ENCODE data around the gene IGF2R. TPM values are rescaled to one million over a fixed set of nuclear protein-coding genes. Genes with fewer than 3 reads are reported as not detected.
A peak's percentile ranks its signal among the peaks of the same experiment; 100 is the strongest.
"Not testable (repeated sequence)": the region's sequence is repeated elsewhere in the genome, so short reads cannot be mapped to it uniquely, and the experiment has no call there.

IGF2R gene, protein sequence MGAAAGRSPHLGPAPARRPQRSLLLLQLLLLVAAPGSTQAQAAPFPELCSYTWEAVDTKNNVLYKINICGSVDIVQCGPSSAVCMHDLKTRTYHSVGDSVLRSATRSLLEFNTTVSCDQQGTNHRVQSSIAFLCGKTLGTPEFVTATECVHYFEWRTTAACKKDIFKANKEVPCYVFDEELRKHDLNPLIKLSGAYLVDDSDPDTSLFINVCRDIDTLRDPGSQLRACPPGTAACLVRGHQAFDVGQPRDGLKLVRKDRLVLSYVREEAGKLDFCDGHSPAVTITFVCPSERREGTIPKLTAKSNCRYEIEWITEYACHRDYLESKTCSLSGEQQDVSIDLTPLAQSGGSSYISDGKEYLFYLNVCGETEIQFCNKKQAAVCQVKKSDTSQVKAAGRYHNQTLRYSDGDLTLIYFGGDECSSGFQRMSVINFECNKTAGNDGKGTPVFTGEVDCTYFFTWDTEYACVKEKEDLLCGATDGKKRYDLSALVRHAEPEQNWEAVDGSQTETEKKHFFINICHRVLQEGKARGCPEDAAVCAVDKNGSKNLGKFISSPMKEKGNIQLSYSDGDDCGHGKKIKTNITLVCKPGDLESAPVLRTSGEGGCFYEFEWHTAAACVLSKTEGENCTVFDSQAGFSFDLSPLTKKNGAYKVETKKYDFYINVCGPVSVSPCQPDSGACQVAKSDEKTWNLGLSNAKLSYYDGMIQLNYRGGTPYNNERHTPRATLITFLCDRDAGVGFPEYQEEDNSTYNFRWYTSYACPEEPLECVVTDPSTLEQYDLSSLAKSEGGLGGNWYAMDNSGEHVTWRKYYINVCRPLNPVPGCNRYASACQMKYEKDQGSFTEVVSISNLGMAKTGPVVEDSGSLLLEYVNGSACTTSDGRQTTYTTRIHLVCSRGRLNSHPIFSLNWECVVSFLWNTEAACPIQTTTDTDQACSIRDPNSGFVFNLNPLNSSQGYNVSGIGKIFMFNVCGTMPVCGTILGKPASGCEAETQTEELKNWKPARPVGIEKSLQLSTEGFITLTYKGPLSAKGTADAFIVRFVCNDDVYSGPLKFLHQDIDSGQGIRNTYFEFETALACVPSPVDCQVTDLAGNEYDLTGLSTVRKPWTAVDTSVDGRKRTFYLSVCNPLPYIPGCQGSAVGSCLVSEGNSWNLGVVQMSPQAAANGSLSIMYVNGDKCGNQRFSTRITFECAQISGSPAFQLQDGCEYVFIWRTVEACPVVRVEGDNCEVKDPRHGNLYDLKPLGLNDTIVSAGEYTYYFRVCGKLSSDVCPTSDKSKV (N-terminal part only)
- 109 and 112 TPM in 2 replicates for total RNA-seq (2014; rRNA removed; shearing (Covaris generic))

DNA sequence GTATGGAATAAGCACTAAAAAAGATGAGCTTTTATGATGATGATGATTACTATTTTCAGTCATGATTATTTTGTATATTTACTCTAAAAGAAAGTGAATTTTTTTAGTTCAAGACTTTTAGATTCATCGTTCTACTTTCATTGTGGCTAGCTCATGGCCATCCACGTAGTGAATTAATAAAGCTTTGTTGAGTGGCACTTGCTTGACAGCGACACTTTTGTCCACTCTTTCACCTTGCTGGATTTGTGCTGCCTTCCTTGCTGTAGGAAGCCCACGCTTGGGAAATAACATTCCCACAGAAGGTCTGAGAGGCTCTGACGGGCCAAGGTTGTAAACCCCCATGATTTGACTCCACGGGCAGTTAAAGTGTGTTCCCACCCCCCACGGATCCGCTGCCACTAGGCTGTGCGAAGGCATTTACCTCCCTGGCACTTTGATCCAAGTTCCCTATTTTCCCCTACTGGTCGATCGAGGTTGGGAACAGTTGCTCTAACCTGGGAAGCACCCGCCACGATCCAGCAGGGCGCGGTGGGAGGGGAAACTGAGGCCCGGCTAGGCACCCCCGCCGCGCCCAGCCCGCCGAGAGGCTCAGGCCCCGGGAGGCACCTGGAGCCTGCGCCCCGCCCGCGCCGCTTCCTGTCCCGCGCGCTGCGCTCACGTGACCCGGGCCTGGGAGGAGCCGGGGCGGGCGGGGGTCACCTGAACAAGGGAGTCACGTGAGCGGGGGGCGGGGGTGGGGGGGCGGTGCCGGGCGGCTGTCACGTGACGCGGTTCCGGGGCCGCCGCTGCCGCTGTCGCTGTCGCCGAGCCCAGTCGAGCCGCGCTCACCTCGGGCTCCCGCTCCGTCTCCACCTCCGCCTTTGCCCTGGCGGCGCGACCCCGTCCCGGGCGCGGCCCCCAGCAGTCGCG, at the start of gene IGF2R:
TSS of gene IGF2R (plus strand) at position 788 of the 909 bp plus-strand sequence. CDS start 165 bp downstream, outside the sequence.
- no peaks in the 10 kb centered on the region for H3K27me3 ChIP-seq
- peak within 1 kb of the TSS; percentile 85 for H3K27ac ChIP-seq
- no peaks in the 10 kb centered on the region for H3K9me3 ChIP-seq (replicated peaks)
- H3K4me3 ChIP-seq: peak within 1 kb of the TSS; percentile 96
- H3K36me3 ChIP-seq: peaks cover 2% of the 10 kb centered on the region; the same call in 1 of the 2 replicates
- H3K4me1 ChIP-seq: peaks cover 20% of the 10 kb centered on the region
- DNase-seq: peak; percentile 98

GRCh38 chr6:159919800-159920199, 49.1 kb upstream of the IGF2R start:
- no peaks in the 10 kb centered on the region for H3K27me3 ChIP-seq
- H3K9me3 ChIP-seq (replicated peaks): peaks cover 5% of the 10 kb centered on the region; the same call in 1 of the 2 replicates
- no peaks in the 10 kb centered on the region for H3K4me1 ChIP-seq
- no peak overlapping the region for H3K4me3 ChIP-seq
- H3K27ac ChIP-seq: no peak overlapping the region
- no peaks in the 10 kb centered on the region for H3K36me3 ChIP-seq
- DNase-seq: no peak

GRCh38 chr6:159924150-159924549, 44.7 kb upstream of the IGF2R start:
- H3K4me1 ChIP-seq; H3K9me3 ChIP-seq (replicated peaks); H3K36me3 ChIP-seq; DNase-seq; H3K4me3 ChIP-seq; H3K27me3 ChIP-seq; H3K27ac ChIP-seq: not testable (repeated sequence)

DNA sequence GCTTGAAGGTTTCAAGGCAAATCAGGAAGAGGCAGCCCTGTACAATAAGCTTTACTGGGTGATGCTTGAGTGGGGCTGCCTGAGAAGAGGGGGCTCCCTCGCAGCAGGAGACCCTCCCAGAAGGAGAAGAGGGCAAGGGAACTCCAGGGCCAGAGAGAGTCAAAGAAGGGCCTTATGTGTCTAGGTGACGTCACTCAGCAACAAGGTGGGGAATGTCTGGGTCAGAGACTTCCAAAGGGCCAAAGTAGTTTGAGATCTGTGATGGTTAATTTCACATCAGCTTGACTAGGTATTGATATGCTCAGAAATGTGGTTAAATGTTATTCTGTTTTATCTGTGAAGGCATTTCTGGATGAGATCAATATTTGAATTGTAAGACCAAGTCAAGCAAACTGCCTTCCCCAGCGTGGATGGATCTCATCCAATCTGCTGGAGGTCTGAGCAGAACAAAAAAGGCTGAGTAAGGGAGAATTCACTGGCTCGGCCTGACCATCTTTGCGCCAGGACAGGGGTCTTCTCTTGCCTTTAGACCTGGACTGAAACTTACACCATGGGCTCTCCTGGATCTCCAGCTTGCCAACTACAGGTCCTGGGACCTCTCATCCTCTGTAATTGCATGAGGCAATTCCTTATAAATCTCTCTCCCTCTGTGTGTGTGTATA, 42.2 kb upstream of the IGF2R start:
- Histone ChIP-seq H3K36me3 (no peaks in the 10 kb centered on the region), H3K4me3 (no peak overlapping the region), H3K27me3 (no peaks in the 10 kb centered on the region), H3K4me1 (no peaks in the 10 kb centered on the region; the same call in 1 of the 2 replicates), H3K27ac (no peak overlapping the region), H3K9me3 (replicated peaks) (peaks cover 5% of the 10 kb centered on the region; the same call in 1 of the 2 replicates)
- DNase-seq: no peak

DNA sequence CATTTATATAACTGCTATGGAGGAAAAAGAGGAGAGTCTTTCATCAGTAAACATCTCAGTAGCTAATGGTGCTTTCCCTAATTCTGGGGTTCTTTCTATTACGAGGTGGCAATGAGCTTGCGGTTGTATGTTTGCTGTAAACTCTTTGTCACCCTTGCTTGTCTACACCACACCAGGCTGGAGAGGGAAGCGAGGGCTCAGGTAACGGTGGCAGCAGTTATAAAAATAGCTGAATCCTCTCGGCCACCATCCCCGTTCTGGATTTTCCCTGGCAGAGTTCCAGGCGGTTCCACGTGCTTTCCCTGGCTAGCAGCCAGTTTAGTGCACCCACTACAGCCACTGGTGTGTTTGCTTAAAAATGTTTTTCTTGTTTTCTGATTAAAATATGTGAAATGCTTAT, 39.1 kb upstream of the IGF2R start:
- H3K27me3 ChIP-seq: no peaks in the 10 kb centered on the region

DNA sequence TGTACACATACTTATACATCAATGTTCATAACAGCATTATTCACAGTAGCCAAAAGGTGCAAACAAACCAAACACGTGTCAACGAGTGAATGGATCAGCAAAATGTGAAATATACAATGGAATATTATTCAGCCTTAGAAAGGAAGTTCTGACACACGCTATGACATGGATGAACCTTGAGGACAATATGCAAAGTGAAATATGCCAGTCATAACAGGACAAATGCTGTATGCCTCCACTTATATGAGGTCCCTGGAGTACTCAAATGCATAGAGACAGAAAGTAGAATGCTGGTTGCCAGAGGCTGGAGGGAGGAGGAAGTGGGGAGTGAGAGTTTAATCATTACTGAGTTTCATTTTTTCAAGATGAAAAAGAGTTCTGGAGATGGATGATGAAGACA, 37.8 kb upstream of the IGF2R start:
- DNase-seq: no peak
- H3K4me3 ChIP-seq: no peak overlapping the region
- H3K9me3 ChIP-seq (replicated peaks): peaks cover 3% of the 10 kb centered on the region; the same call in 1 of the 2 replicates
- H3K27me3 ChIP-seq: no peaks in the 10 kb centered on the region
- H3K27ac ChIP-seq: no peak overlapping the region
- no peaks in the 10 kb centered on the region; the same call in 1 of the 2 replicates for H3K4me1 ChIP-seq
- no peaks in the 10 kb centered on the region for H3K36me3 ChIP-seq

More for the DNA sequence above, 39.1 kb upstream of the IGF2R start:
- Histone ChIP-seq H3K4me1 (no peaks in the 10 kb centered on the region; the same call in 1 of the 2 replicates), H3K9me3 (replicated peaks) (no peaks in the 10 kb centered on the region), H3K36me3 (no peaks in the 10 kb centered on the region), H3K27ac (no peak overlapping the region), H3K4me3 (no peak overlapping the region)
- DNase-seq: peak; percentile 57 to 78

DNA sequence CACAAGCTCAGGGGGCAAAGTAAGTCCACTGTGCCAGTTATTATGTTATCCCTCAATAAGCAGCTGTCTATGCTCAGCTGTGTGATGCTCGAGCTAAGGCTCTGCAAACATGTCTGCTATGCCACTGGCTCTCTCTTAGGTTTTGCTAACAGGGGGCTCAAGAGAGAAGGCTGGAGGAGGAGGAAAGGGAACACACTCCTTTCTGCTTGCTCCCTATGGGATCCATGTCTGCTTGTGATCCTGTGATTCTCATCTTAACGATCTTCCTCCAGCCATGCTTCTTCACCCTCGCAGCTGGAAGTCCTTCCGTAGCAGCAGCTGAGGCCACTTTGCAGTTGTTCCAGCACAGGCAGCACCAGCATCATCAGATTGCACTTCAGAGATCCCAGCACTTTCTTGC, 37.0 kb upstream of the IGF2R start:
- Histone ChIP-seq H3K27me3 (no peaks in the 10 kb centered on the region), H3K27ac (no peak overlapping the region), H3K4me1 (no peaks in the 10 kb centered on the region; the same call in 1 of the 2 replicates), H3K4me3 (peak overlapping the region; percentile 4), H3K36me3 (no peaks in the 10 kb centered on the region), H3K9me3 (replicated peaks) (peaks cover 3% of the 10 kb centered on the region; the same call in 1 of the 2 replicates)
- DNase-seq: peak in 1 of 2 experiments; percentile 50

DNA sequence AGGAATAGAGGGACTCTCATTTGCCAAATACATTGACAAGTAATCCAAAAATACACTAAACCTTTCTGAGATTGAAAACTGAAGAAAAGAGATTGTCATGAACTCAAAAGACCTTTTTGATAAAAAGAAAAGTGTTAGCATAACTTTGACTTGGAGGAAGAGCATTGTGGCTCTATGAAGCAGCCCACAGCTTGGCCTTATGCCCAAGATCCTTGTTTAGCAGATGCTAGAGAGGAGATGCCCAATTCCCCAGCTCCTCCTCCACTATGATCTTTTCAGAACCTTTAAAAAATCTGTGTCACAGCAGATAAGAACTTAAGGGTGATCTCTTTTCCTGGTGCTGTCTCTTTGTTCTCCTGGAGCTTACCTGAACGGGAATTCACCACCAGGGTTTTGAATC, 35.8 kb upstream of the IGF2R start:
- Histone ChIP-seq H3K36me3 (no peaks in the 10 kb centered on the region), H3K27me3 (no peaks in the 10 kb centered on the region), H3K4me1 (no peaks in the 10 kb centered on the region; the same call in 1 of the 2 replicates), H3K27ac (no peak overlapping the region), H3K9me3 (replicated peaks) (peaks cover 3% of the 10 kb centered on the region; the same call in 1 of the 2 replicates), H3K4me3 (no peak overlapping the region)
- DNase-seq: no peak

GRCh38 chr6:159934181-159934580, 34.7 kb upstream of the IGF2R start:
- DNase-seq: no peak
- no peak overlapping the region for H3K4me3 ChIP-seq
- H3K9me3 ChIP-seq (replicated peaks): peaks cover 3% of the 10 kb centered on the region; the same call in 1 of the 2 replicates
- H3K36me3 ChIP-seq: no peaks in the 10 kb centered on the region
- no peaks in the 10 kb centered on the region; the same call in 1 of the 2 replicates for H3K4me1 ChIP-seq
- H3K27me3 ChIP-seq: no peaks in the 10 kb centered on the region
- no peak overlapping the region for H3K27ac ChIP-seq

DNA sequence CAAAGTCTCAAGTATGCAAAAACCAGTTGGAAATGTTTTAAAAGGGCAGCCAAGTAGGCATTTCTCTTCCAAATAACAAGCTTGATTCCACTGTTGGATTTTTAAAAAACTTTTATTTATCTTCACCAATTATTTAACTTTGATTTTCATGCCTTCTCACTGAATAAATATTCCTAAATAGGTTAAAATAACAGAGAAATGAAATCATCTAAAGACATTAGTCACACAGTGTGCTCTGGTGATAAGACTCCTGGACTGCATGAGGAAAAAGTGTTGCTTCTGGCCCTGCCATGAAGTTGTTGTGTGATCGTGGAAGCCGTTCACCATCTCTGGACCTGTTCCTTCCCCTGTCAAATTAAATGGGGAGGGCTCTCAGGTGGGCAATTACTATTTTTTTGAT, 33.8 kb upstream of the IGF2R start:
- Histone ChIP-seq H3K4me3 (no peak overlapping the region), H3K27me3 (no peaks in the 10 kb centered on the region), H3K36me3 (no peaks in the 10 kb centered on the region), H3K4me1 (no peaks in the 10 kb centered on the region; the same call in 1 of the 2 replicates), H3K9me3 (replicated peaks) (peaks cover 3% of the 10 kb centered on the region; the same call in 1 of the 2 replicates), H3K27ac (no peak overlapping the region)
- no peak for DNase-seq

GRCh38 chr6:159935633-159936032, 33.2 kb upstream of the IGF2R start:
- peaks cover 3% of the 10 kb centered on the region; the same call in 1 of the 2 replicates for H3K9me3 ChIP-seq (replicated peaks)
- H3K27ac ChIP-seq: no peak overlapping the region
- H3K36me3 ChIP-seq: no peaks in the 10 kb centered on the region
- no peak overlapping the region for H3K4me3 ChIP-seq
- DNase-seq: no peak
- H3K4me1 ChIP-seq: no peaks in the 10 kb centered on the region; the same call in 1 of the 2 replicates
- no peaks in the 10 kb centered on the region for H3K27me3 ChIP-seq

DNA sequence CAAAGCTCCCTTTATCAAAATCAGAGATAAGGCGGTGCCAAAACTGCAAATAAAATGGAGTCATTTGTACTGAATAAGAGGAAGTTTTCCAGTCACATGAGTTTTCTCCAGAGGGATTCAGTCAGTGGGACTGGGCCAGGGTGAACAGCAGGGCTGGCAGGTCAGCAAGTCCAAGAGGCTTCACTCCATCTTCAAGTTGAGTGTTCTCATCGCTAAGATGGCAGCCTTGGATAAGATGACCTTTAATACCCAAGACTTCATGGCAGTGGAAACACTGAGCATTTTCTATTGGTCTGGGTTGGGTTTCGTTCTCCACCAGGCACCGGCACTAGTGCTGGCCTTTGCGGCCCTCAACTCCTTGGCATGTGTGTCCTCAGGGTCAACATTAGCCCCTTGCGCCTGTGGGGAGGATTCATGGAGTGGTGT, 29.3 kb upstream of the IGF2R start:
- H3K27me3 ChIP-seq: no peaks in the 10 kb centered on the region
- no peak overlapping the region for H3K4me3 ChIP-seq
- no peaks in the 10 kb centered on the region for H3K36me3 ChIP-seq
- H3K4me1 ChIP-seq: no peaks in the 10 kb centered on the region
- no peak overlapping the region for H3K27ac ChIP-seq
- no peak for DNase-seq
- peaks cover 14% of the 10 kb centered on the region for H3K9me3 ChIP-seq (replicated peaks)

Measured in SJCRH30 (cell line).